Fibroblast of lung (primary cell): ENCODE measurements around the gene RELL2. TPM values are rescaled to one million over a fixed set of nuclear protein-coding genes. Genes with fewer than 3 reads are reported as not detected.

ENCODE experiments used
- DNase-seq, 2 donors: peaks; one replicate each; pipeline versions ENCODE4 v3.0.0 to v3.0.0-alpha.2; 2010; ENCODE audit warnings: low read depth in 2 of 2
- H2AFZ ChIP-seq: 2 replicates; pipeline ENCODE4 v1.5.1; 2012; ENCODE audit warnings: low read length, control low read depth, inconsistent platforms
- H3K27ac ChIP-seq: 2 replicates; pipeline ENCODE4 v1.5.1; 2011; ENCODE audit warnings: low read length, control low read depth; ENCODE audit not compliant: insufficient read depth
- H3K27me3 ChIP-seq: 2 replicates; pipeline ENCODE4 v1.5.1; 2011; ENCODE audit warnings: mild to moderate bottlenecking, low read length; ENCODE audit not compliant: control insufficient read depth, insufficient read depth
- H3K36me3 ChIP-seq: 2 replicates; pipeline ENCODE4 v1.5.1; 2011; ENCODE audit warnings: low read length; ENCODE audit not compliant: control insufficient read depth, insufficient read depth
- H3K4me1 ChIP-seq: 2 replicates; pipeline ENCODE4 v1.5.1; 2011; ENCODE audit warnings: low read length; ENCODE audit not compliant: control insufficient read depth, insufficient read depth; ENCODE audit errors: extremely low read depth
- H3K4me2 ChIP-seq: 2 replicates; pipeline ENCODE4 v1.5.1; 2011; ENCODE audit warnings: low read length, control low read depth; ENCODE audit not compliant: insufficient read depth; ENCODE audit errors: extremely low read depth
- H3K4me3 ChIP-seq, 4 experiments: fragments of 200-600 bp in 1 of 4; sonication (generic) in 1 of 4; replicated peaks in 1 of 4; 2 replicates each; pipeline ENCODE4 v1.5.1; 2011 to 2016; ENCODE audit warnings: low read length in 4 of 4, low read depth in 3 of 4, mild to moderate bottlenecking in 3 of 4, control low read depth in 2 of 4, inconsistent platforms in 1 of 4, mixed read lengths in 1 of 4; ENCODE audit not compliant: insufficient read depth in 1 of 4; ENCODE audit errors: control extremely low read depth in 1 of 4
- H3K79me2 ChIP-seq: 2 replicates; pipeline ENCODE4 v1.5.1; 2012; ENCODE audit warnings: mild to moderate bottlenecking, low read length, inconsistent platforms; ENCODE audit not compliant: control insufficient read depth, insufficient read depth
- H3K9ac ChIP-seq: 2 replicates; pipeline ENCODE4 v1.5.1; 2011; ENCODE audit warnings: mild to moderate bottlenecking, low read length, control low read depth; ENCODE audit not compliant: insufficient read depth
- H3K9me3 ChIP-seq: 2 replicates; pipeline ENCODE4 v1.5.1; 2012; ENCODE audit warnings: low read depth, low read length; ENCODE audit not compliant: control insufficient read depth, insufficient read depth
- H4K20me1 ChIP-seq: 2 replicates; pipeline ENCODE4 v1.5.1; 2011; ENCODE audit warnings: low read length; ENCODE audit not compliant: control insufficient read depth, insufficient read depth; ENCODE audit errors: extremely low read depth
- EZH2 ChIP-seq: IDR thresholded peaks from 2 replicates; pipeline ENCODE4 v1.5.1; 2012; ENCODE audit warnings: low read length, control low read depth, mild to moderate bottlenecking; ENCODE audit errors: missing control alignments
- polyA plus RNA-seq, 2 donors: library from polyadenylated mRNA; depleted of rRNA in 1 of 2; stranded (reverse) in 1 of 2; unstranded in 1 of 2; fragments of >200 nt; gene quantifications; 2 replicates each; pipeline ENCODE4 v1.2.1, GENCODE V29; 2011 to 2012; ENCODE audit warnings: missing spikeins in 1 of 2
- total RNA-seq: library from RNA; depleted of rRNA; stranded (reverse); fragments of >200 nt; gene quantifications from 2 replicates; pipeline ENCODE4 v1.2.1, GENCODE V29; 2014
- TF ChIP-seq, protein P1 (sequence below), 2 donors: IDR thresholded peaks in 1 of 2; conservative IDR thresholded peaks in 1 of 2; 1 replicate in 1 of 2; 2 replicates in 1 of 2; pipeline ENCODE4 v1.5.1; 2011 to 2012; ENCODE audit warnings: low read length in 2 of 2, control low read depth in 1 of 2, inconsistent platforms in 1 of 2, low read depth in 1 of 2, mild to moderate bottlenecking in 1 of 2

Gene RELL2
- total and polyA plus RNA-seq, 2 donors (not counting 1 experiment from before 2014, with no cell fraction given): 3.0 to 3.7 TPM

DNA sequence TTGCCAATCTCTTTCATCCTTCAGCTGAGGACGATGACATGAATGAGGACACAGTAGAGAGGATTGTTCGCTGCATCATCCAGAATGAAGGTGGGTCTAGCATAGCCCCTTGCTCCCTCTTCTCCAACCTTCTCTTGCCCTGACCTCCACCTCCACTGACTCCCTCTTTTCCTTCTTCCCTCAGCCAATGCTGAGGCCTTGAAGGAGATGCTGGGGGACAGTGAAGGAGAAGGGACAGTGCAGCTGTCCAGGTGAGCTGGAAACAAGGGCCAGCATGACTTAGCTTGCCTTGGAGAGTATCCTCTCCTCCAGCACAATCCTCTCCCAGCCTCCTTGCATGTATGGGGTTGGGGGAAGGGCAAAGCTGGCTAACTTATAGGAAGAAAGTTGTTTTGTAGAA, 2.0 kb downstream of the RELL2 start:
- H3K36me3 ChIP-seq: no peaks in the 10 kb centered on the region
- no peaks in the 10 kb centered on the region for H4K20me1 ChIP-seq
- no peak overlapping the region for H2AFZ ChIP-seq
- no peaks in the 10 kb centered on the region for H3K9me3 ChIP-seq
- TF ChIP-seq, protein P1, sequence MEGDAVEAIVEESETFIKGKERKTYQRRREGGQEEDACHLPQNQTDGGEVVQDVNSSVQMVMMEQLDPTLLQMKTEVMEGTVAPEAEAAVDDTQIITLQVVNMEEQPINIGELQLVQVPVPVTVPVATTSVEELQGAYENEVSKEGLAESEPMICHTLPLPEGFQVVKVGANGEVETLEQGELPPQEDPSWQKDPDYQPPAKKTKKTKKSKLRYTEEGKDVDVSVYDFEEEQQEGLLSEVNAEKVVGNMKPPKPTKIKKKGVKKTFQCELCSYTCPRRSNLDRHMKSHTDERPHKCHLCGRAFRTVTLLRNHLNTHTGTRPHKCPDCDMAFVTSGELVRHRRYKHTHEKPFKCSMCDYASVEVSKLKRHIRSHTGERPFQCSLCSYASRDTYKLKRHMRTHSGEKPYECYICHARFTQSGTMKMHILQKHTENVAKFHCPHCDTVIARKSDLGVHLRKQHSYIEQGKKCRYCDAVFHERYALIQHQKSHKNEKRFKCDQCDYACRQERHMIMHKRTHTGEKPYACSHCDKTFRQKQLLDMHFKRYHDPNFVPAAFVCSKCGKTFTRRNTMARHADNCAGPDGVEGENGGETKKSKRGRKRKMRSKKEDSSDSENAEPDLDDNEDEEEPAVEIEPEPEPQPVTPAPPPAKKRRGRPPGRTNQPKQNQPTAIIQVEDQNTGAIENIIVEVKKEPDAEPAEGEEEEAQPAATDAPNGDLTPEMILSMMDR (conservative IDR thresholded peaks at IDR 0.05 in 1 of 2, IDR thresholded peaks at IDR 0.05 in 1 of 2; ENCODE audit: low read depth in 1 of 2, low read length in 2 of 2): no peak
- TF ChIP-seq EZH2: no peak
- H3K9ac ChIP-seq: no peak overlapping the region
- H3K4me3 ChIP-seq: no peak overlapping the region
- H3K27ac ChIP-seq: no peak overlapping the region
- no peaks in the 10 kb centered on the region for H3K27me3 ChIP-seq
- peaks cover 26% of the 10 kb centered on the region for H3K79me2 ChIP-seq
- H3K4me1 ChIP-seq: peaks cover 2% of the 10 kb centered on the region
- H3K4me2 ChIP-seq: no peak overlapping the region
- no peak for DNase-seq

DNA sequence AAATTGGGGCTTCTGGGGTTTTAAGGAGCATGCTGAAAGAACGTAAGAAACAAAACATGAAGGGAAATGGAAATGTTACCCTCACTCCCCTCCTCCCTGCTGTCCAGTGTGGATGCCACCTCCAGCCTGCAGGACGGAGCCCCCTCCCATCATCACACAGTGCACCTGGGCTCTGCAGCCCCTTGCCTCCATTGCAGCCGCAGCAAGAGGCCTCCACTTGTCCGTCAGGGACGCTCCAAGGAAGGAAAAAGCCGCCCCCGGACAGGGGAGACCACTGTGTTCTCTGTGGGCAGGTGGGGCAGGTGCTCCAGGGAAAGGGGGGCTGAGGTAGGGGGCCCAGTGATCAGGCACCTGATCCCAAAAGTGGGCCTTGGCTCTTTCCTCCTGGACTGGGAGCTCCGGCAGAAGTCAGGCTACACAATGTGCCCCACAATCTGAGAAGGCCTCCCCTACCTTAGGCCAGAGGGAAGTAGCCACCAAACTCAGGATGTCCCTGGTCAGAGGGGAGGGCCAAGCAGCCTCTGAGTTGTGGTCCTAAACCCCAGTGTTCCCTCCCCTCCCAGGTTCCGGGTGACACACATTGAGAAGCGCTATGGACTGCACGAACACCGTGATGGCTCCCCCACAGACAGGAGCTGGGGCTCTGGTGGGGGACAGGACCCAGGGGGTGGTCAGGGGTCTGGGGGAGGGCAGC, 2.7 kb downstream of the RELL2 start:
- Histone ChIP-seq H3K4me2 (no peak overlapping the region), H3K79me2 (peaks cover 21% of the 10 kb centered on the region), H3K36me3 (no peaks in the 10 kb centered on the region), H3K4me3 (no peak overlapping the region), H2AFZ (no peak overlapping the region), H3K4me1 (peaks cover 2% of the 10 kb centered on the region), H4K20me1 (no peaks in the 10 kb centered on the region), H3K27me3 (no peaks in the 10 kb centered on the region), H3K9ac (no peak overlapping the region), H3K9me3 (no peaks in the 10 kb centered on the region), H3K27ac (no peak overlapping the region)
- no peak for DNase-seq
- TF ChIP-seq, protein P1 (conservative IDR thresholded peaks at IDR 0.05 in 1 of 2, IDR thresholded peaks at IDR 0.05 in 1 of 2; ENCODE audit: low read depth in 1 of 2, low read length in 2 of 2): no peak

DNA sequence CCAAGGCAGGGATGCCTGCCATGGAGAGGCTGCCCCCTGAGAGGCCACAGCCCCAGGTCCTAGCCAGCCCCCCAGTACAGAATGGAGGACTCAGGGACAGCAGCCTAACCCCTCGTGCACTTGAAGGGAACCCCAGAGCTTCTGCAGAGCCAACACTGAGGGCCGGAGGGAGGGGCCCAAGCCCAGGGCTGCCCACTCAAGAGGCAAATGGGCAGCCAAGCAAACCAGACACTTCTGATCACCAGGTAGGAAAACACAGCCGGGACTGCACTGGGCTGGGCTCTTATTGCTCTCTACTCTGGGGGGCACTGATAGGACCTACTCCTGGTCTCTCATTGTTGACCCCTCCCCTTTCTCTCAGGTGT, 3.2 kb downstream of the RELL2 start:
- no peak for TF ChIP-seq EZH2
- TF ChIP-seq, protein P1 (conservative IDR thresholded peaks at IDR 0.05 in 1 of 2, IDR thresholded peaks at IDR 0.05 in 1 of 2; ENCODE audit: low read depth in 1 of 2, low read length in 2 of 2): no peak
- no peak for DNase-seq

More for the DNA sequence above, 3.2 kb downstream of the RELL2 start:
- Histone ChIP-seq H4K20me1 (no peaks in the 10 kb centered on the region), H3K27me3 (no peaks in the 10 kb centered on the region), H3K9ac (no peak overlapping the region), H3K79me2 (peaks cover 16% of the 10 kb centered on the region), H2AFZ (no peak overlapping the region), H3K4me1 (no peaks in the 10 kb centered on the region), H3K9me3 (no peaks in the 10 kb centered on the region), H3K27ac (no peak overlapping the region), H3K4me2 (no peak overlapping the region), H3K36me3 (no peaks in the 10 kb centered on the region), H3K4me3 (no peak overlapping the region)
